Measurements from ENCODE around the gene DGKK.
"Not testable (repeated sequence)": the region's sequence is repeated elsewhere in the genome, so short reads cannot be mapped to it uniquely, and the experiment has no call there.

The DGKK gene

DNA sequence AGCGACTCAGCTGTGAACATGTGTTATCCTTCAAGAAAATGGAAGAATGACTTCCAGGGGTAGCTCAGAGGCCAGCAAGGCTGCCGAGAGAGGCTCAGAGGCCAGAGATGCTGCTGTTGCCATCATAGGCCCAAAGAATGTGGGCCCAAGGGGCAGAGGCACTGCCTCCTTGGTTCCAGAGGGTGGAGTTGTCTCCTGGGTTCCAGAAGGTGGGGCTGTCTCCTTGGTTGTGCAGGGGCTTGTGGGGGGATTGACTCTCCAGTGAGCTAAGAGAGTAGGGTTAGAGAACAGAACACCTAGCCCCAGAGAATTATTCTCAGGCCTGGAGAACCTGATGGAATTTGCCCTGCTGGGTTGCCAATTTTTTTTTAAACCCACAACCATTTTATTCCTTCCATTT is 62.6 kb downstream of the DGKK start:
- no peak for DNase-seq

- no peak for DNase-seq
Measured at GRCh38 chrX:50403903-50404302, 66.7 kb downstream of the DGKK start.

- no peak for DNase-seq
Measured at GRCh38 chrX:50402886-50403285, 67.7 kb downstream of the DGKK start.

DNA sequence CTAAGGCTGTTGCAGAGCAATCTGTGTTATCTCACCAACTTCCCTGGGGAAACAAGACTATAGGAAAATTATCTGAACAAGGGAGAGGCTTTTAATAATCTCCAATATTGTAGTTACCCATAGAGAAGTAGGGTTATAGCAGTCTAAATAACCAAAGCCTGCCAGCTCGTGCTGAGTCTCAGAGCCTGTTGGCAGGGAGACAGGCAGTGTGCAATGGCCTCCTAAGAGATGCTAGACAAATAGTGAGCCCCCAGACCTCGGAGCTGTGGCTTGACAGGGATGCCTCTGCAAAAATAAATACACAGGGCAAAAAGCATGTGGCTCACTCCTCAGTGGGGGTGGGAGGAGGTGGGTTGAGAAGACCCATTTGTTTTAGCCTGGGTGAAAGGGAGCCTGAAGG is 76.7 kb downstream of the DGKK start:
- DNase-seq, result no peak

DNA sequence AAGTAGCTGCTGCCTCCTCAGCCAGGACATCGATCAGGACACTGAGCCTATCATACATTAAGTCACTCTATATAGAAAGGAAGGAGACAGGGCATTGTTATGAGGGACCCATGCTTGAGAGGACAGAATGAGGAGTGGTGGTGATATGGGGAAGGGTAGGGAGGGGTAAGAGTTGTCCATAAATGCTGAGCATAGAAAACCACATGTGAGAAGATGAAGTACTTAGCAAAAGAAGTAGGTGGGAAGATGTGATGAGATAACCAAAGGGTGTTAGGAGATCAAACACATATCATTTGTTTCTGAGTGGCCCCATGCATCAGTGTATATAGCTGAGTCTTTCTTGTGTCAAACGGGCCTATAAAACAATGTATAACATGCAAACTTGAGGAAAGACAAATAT is 84.1 kb downstream of the DGKK start:
- no peak for DNase-seq

- DNase-seq, result no peak
Measured at GRCh38 chrX:50381729-50382415, 88.8 kb downstream of the DGKK start.

DNA sequence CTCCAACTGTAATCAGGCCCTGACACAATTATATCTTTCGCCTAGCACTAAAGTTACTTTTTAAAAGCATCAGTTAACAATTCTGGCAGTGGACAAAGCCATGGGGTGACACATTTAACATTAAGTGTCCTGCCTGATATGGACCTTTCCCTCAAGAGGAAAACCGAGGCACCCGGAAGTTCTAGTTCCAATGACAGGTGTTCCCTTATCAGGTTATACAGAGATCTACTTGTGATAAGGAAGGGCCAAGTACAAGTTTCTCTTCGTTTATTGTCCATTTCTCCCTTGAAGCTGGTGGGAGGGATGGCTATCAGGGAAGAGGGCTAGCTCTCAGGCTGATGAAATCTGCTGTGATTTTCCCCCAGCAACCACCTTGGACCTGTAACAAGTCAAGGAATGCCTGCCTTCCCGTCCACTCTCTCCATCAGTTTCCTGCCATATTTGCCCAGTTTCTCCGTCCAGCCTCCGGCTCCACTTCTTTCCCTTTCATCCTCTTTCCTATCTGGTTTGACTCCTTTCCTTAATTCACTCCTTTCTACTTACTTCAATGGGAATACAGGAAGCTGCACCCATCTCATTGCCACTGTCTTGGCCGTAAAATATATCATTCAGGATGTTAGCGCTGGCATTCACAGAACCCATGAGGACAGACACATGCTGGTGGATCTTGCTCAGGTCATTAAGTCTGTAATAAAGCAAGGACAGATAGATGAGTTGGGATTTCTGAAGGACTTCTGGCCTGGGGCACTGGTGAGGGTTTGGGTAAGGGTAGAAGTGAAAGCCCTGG is 95.0 kb downstream of the DGKK start:
- DNase-seq, result no peak

DNA sequence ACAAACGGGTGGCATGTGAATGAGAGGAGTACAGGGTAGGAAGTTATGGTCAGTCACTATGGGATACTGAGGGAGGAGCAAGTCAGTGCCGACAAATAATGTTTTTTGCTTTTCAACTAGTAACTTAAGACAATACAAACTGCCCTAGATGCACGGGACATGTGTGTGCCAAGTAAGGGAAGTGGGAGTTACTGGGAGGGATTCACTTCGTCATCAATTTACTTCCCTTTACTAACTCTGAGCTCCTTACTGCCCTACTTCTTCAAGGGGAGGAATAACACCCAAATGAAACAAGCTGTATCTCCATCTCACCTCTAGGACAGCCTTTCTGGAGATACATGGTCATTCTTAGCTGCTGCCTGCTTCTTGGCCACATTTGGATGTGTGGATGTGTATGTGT is 97.7 kb downstream of the DGKK start:
- no peak for DNase-seq

DNA sequence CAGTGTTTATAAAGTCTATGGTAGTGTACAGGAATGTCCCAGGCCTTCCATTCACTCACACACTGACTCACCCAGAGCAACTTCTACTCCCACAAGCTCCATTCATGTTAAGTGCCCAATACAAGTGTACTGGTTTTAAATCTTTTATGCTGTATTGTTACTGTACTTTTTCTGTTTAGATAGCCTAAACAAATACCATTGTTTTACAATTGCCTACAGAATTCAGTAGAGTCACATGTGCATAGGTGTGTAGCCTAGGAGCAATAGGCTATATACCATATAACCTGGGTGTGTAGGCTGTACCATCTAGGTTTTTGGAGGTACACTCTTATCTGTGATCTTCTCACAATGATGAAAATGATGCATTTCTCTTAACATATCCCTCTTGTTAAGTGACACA is 126.7 kb downstream of the DGKK start:
- DNase-seq, result no peak

DNA sequence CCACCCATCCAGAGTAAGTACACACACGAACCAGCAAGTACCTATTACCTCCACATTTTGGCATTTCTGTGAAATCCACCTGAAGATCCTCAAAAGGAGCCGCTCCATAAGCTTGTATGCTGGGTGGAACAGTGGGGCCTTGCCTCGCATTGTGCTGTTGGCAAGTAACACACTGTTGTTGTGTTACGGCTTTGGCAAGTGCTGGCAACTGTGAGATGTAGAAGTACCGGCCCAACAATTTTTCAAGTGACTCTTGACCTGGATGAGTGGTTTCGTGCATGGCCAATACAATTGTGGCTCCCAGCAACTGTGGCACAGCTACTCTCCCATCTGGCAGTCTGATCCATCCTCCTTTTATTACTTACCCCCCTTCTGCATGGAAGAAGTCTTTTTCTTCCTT is 137.3 kb downstream of the DGKK start:
- DNase-seq, result no peak

- not testable (repeated sequence) for DNase-seq
Measured at GRCh38 chrX:50332668-50333067, 138.0 kb downstream of the DGKK start.

- no peak for DNase-seq
Measured at GRCh38 chrX:50327235-50327634, 143.4 kb downstream of the DGKK start.

All from NCI-H1694 treated with DMSO at 0.1 percent for 48 hours (cell line).